Measurements from ENCODE around the gene HDAC4.

Gene HDAC4

GRCh38 chr2:239004274-239005015 is 396.4 kb downstream of the HDAC4 start:
- H3K9ac ChIP-seq (ENCODE audit: low read depth, low read length), result no peak overlapping the region
- H3K36me3 ChIP-seq (ENCODE audit: control insufficient read depth, insufficient read depth, low read length), result no peaks in the 10 kb centered on the region
- H3K4me3 ChIP-seq (ENCODE audit: low read depth, low read length), result no peak overlapping the region
- H3K9me3 ChIP-seq (ENCODE audit: control insufficient read depth, insufficient read depth, low read length), result no peaks in the 10 kb centered on the region
- no peaks in the 10 kb centered on the region for H3K4me1 ChIP-seq (ENCODE audit: control insufficient read depth, insufficient read depth, low read length)
- H3K27me3 ChIP-seq (ENCODE audit: control insufficient read depth, insufficient read depth, low read length), result no peaks in the 10 kb centered on the region

- Histone ChIP-seq H3K4me3 (ENCODE audit: low read depth, low read length) (no peak overlapping the region), H3K9ac (ENCODE audit: low read depth, low read length) (no peak overlapping the region), H3K36me3 (ENCODE audit: control insufficient read depth, insufficient read depth, low read length) (no peaks in the 10 kb centered on the region), H3K27me3 (ENCODE audit: control insufficient read depth, insufficient read depth, low read length) (no peaks in the 10 kb centered on the region), H3K4me1 (ENCODE audit: control insufficient read depth, insufficient read depth, low read length) (no peaks in the 10 kb centered on the region), H3K9me3 (ENCODE audit: control insufficient read depth, insufficient read depth, low read length) (no peaks in the 10 kb centered on the region)
Observed at GRCh38 chr2:239003624-239004273, 397.1 kb downstream of the HDAC4 start.

- Histone ChIP-seq H3K4me1 (ENCODE audit: control insufficient read depth, insufficient read depth, low read length) (no peaks in the 10 kb centered on the region), H3K36me3 (ENCODE audit: control insufficient read depth, insufficient read depth, low read length) (no peaks in the 10 kb centered on the region), H3K9ac (ENCODE audit: low read depth, low read length) (no peak overlapping the region), H3K9me3 (ENCODE audit: control insufficient read depth, insufficient read depth, low read length) (no peaks in the 10 kb centered on the region), H3K4me3 (ENCODE audit: low read depth, low read length) (no peak overlapping the region), H3K27me3 (ENCODE audit: control insufficient read depth, insufficient read depth, low read length) (no peaks in the 10 kb centered on the region)
Observed at GRCh38 chr2:239002954-239003623, 397.7 kb downstream of the HDAC4 start.

GRCh38 chr2:239002591-239002953 is 398.2 kb downstream of the HDAC4 start:
- no peak overlapping the region for H3K4me3 ChIP-seq (ENCODE audit: low read depth, low read length)
- no peaks in the 10 kb centered on the region for H3K4me1 ChIP-seq (ENCODE audit: control insufficient read depth, insufficient read depth, low read length)
- no peaks in the 10 kb centered on the region for H3K9me3 ChIP-seq (ENCODE audit: control insufficient read depth, insufficient read depth, low read length)
- no peaks in the 10 kb centered on the region for H3K36me3 ChIP-seq (ENCODE audit: control insufficient read depth, insufficient read depth, low read length)
- no peaks in the 10 kb centered on the region for H3K27me3 ChIP-seq (ENCODE audit: control insufficient read depth, insufficient read depth, low read length)
- no peak overlapping the region for H3K9ac ChIP-seq (ENCODE audit: low read depth, low read length)

GRCh38 chr2:239001794-239002193 is 399.0 kb downstream of the HDAC4 start:
- Histone ChIP-seq H3K4me3 (ENCODE audit: low read depth, low read length) (no peak overlapping the region), H3K36me3 (ENCODE audit: control insufficient read depth, insufficient read depth, low read length) (no peaks in the 10 kb centered on the region), H3K4me1 (ENCODE audit: control insufficient read depth, insufficient read depth, low read length) (no peaks in the 10 kb centered on the region), H3K9ac (ENCODE audit: low read depth, low read length) (no peak overlapping the region), H3K27me3 (ENCODE audit: control insufficient read depth, insufficient read depth, low read length) (no peaks in the 10 kb centered on the region), H3K9me3 (ENCODE audit: control insufficient read depth, insufficient read depth, low read length) (no peaks in the 10 kb centered on the region)

GRCh38 chr2:239000500-239001073 is 400.2 kb downstream of the HDAC4 start:
- Histone ChIP-seq H3K27me3 (ENCODE audit: control insufficient read depth, insufficient read depth, low read length) (no peaks in the 10 kb centered on the region), H3K4me3 (ENCODE audit: low read depth, low read length) (no peak overlapping the region), H3K9ac (ENCODE audit: low read depth, low read length) (no peak overlapping the region), H3K4me1 (ENCODE audit: control insufficient read depth, insufficient read depth, low read length) (no peaks in the 10 kb centered on the region), H3K36me3 (ENCODE audit: control insufficient read depth, insufficient read depth, low read length) (no peaks in the 10 kb centered on the region), H3K9me3 (ENCODE audit: control insufficient read depth, insufficient read depth, low read length) (no peaks in the 10 kb centered on the region)

- Histone ChIP-seq H3K27me3 (ENCODE audit: control insufficient read depth, insufficient read depth, low read length) (no peaks in the 10 kb centered on the region), H3K4me1 (ENCODE audit: control insufficient read depth, insufficient read depth, low read length) (no peaks in the 10 kb centered on the region), H3K4me3 (ENCODE audit: low read depth, low read length) (no peak overlapping the region), H3K9ac (ENCODE audit: low read depth, low read length) (no peak overlapping the region), H3K36me3 (ENCODE audit: control insufficient read depth, insufficient read depth, low read length) (no peaks in the 10 kb centered on the region), H3K9me3 (ENCODE audit: control insufficient read depth, insufficient read depth, low read length) (no peaks in the 10 kb centered on the region)
Observed at GRCh38 chr2:239000089-239000488, 400.7 kb downstream of the HDAC4 start.

GRCh38 chr2:238999291-238999741 is 401.5 kb downstream of the HDAC4 start:
- Histone ChIP-seq H3K4me3 (ENCODE audit: low read depth, low read length) (no peak overlapping the region), H3K9ac (ENCODE audit: low read depth, low read length) (no peak overlapping the region), H3K36me3 (ENCODE audit: control insufficient read depth, insufficient read depth, low read length) (no peaks in the 10 kb centered on the region), H3K4me1 (ENCODE audit: control insufficient read depth, insufficient read depth, low read length) (no peaks in the 10 kb centered on the region), H3K27me3 (ENCODE audit: control insufficient read depth, insufficient read depth, low read length) (no peaks in the 10 kb centered on the region), H3K9me3 (ENCODE audit: control insufficient read depth, insufficient read depth, low read length) (no peaks in the 10 kb centered on the region)

- Histone ChIP-seq H3K4me3 (ENCODE audit: low read depth, low read length) (no peak overlapping the region), H3K4me1 (ENCODE audit: control insufficient read depth, insufficient read depth, low read length) (no peaks in the 10 kb centered on the region), H3K9me3 (ENCODE audit: control insufficient read depth, insufficient read depth, low read length) (no peaks in the 10 kb centered on the region), H3K27me3 (ENCODE audit: control insufficient read depth, insufficient read depth, low read length) (no peaks in the 10 kb centered on the region), H3K36me3 (ENCODE audit: control insufficient read depth, insufficient read depth, low read length) (no peaks in the 10 kb centered on the region), H3K9ac (ENCODE audit: low read depth, low read length) (no peak overlapping the region)
Observed at GRCh38 chr2:238998801-238999200, 402.0 kb downstream of the HDAC4 start.

All from iPS-15b (cell line).